Smooth muscle cell of trachea (primary cell): ENCODE results near the gene TMC4. TPM values are rescaled to one million over a fixed set of nuclear protein-coding genes. Genes with fewer than 3 reads are reported as not detected.

Experiments
- total RNA-seq: library from RNA; depleted of rRNA; stranded (reverse); fragments of >200 nt; gene quantifications from 2 replicates; pipeline ENCODE4 v1.2.1, GENCODE V29; 2014

Gene TMC4, protein sequence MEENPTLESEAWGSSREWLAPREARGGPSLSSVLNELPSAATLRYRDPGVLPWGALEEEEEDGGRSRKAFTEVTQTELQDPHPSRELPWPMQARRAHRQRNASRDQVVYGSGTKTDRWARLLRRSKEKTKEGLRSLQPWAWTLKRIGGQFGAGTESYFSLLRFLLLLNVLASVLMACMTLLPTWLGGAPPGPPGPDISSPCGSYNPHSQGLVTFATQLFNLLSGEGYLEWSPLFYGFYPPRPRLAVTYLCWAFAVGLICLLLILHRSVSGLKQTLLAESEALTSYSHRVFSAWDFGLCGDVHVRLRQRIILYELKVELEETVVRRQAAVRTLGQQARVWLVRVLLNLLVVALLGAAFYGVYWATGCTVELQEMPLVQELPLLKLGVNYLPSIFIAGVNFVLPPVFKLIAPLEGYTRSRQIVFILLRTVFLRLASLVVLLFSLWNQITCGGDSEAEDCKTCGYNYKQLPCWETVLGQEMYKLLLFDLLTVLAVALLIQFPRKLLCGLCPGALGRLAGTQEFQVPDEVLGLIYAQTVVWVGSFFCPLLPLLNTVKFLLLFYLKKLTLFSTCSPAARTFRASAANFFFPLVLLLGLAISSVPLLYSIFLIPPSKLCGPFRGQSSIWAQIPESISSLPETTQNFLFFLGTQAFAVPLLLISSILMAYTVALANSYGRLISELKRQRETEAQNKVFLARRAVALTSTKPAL
- total RNA-seq: 0.58 and 0.83 TPM in 2 replicates

DNA sequence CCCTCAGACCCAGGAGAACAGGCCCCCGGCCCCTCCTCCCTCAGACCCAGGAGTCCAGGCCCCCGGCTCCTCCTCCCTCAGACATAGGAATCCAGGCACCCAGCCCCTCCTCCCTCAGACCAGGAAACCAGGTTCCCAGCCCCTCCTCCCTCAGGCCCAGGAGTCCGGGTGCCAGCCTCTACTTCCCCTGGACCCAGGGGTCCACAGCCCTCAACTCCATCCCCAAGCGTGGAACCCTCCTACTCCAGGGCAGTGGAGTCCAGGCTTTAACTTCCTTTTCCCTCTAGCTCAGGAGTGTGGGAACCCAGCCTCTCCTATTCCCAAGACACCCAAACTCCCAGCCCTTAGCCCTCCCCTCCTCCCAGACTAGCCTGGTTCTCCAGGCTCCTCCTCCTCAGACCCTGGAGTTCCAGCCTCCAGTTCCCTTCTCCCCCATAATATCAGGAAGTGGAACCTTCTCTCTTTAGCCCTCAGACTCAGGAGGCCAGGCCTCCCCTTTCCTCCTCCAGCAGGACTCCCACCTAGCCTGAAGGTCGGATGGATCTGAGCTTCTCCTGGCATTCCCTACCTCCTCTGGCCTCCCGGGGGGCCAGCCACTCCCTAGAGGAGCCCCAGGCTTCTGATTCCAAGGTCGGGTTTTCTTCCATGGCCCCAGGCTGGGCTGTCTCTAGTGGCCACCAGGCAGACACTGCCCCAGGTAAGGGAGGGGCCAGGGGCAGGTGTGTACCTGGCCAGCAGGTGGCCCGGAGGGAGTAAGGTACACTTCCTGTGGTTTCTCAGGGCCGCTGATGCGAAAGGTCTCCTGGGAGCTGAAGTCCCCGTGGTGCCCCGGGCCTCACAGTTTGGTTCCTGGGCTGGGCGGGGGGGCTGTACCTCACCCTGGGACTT, at the start of gene TMC4:
TSS of gene TMC4 (minus strand) at position 690 of the 888 bp plus-strand sequence. CDS start at position 647, 43 bp downstream.

GRCh38 chr19:54191011-54191810, 18.3 kb upstream of the TMC4 start, which contains the start of gene TSEN34:
Gene TSEN34 (plus strand): TSS chr19:54191308. CDS start chr19:54191365, 57 bp downstream.

GRCh38 chr19:54189145-54189734, 16.3 kb upstream of the TMC4 start, which contains the start of gene MBOAT7:
Gene MBOAT7 (minus strand): TSS chr19:54189580. CDS start chr19:54188508, 1,072 bp downstream.

DNA sequence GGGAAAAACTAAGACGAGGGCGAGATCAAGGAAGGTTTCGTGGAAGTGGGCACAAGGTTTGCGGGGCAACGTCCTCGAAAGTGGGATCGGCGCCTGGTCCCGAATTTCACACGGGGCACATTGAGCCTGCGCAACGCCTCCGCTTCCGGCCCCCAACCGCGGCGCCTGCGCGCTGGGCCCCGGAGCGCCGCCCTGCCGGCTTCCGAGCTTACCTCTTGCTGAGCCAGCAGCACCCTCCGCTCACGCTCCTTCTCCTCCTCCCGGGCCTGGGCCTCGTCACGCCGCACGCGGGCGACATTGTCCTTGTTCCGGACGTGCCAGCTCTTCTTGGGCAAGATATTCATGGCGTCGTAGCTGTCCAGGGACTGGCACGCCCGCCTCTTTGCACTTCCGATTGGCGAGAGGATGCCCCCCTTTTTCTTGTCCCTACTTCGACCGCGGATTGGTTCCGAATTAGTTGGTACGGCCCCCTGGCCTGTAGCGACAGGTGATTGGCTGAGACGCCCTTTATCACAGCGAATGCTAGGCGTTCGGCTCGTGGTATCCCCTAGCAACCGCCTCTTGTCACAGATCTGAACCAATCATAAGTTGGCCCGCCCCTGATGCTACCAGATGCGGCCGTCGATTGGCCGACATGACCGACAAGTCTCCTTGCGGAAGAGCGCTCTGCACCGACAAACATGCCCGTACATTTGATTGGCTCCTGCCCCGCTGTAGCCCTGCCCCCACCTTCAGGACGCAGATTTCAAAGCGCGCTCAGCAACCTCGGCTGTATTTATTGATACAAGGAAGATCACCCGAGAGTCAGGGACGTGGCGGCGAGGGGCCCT, 13.4 kb downstream of the TMC4 start, which contains the start of gene LENG1:
TSS of gene LENG1 (minus strand) at position 370 of the 830 bp plus-strand sequence. CDS start at position 344, 26 bp downstream.

DNA sequence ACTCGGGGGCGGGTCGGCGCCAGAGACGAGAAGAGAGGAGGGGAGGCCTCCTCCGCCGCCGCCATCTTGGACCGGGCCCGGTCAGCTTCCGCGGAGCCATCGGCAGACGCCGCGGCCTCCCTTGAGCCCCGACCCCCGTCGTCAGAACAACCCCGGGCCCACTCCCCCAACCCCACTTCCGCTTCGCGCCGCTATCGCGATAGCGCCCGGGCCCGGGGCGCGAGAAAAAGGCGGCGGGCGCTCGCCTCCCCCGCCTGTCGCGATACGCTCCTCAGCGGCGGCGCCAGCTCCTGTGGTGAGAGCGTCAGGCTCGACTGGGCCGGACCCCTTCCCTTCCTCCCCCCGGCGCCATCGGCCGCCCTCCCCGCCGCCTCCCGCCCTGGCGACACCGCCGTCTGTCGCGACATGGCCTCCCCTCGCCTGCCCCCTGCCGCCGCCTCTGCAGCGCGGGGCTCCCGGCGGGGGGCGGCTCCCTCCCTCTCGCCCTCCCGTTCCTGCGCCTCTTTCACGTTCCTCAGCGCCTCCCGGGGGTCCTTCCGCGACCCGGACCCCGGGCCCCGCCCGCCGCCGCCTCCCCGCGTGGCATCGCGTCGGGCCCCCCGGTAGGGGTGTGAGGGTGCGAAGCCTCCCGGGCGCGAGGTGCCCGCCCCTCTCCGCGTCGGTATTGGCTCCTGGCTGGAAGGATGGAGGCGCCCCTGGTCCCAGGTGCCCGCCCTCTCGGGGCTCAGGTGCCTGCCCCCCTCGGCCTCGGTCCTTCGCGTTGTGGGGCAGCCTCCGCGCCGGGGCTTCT, 35.1 kb downstream of the TMC4 start, which contains the start of gene CNOT3:
TSS of gene CNOT3 (plus strand) at position 64 of the 790 bp plus-strand sequence. CDS start 5,217 bp downstream, outside the sequence.

GRCh38 chr19:54115109-54116063, 57.6 kb downstream of the TMC4 start, which contains the start of the genes PRPF31 and TFPT:
Gene PRPF31 (plus strand): TSS chr19:54115754. CDS start chr19:54118279, 2,525 bp downstream.
Gene TFPT (minus strand): TSS chr19:54115657. CDS start chr19:54115269, 388 bp downstream.

Other genes with a start within 250 kb of the TMC4 start
- 0.50 and 0.58 TPM in 2 replicates for gene CACNG8, start 210.2 kb downstream of the TMC4 start, total RNA-seq
- 0.33 TPM in 1 of 2 replicates, not detected in the other for gene CACNG6, start 181.5 kb downstream of the TMC4 start, total RNA-seq
- not detected in 2 replicates for gene VSTM1, start 109.3 kb downstream of the TMC4 start, total RNA-seq
- gene TARM1, start 91.8 kb downstream of the TMC4 start, total RNA-seq: not detected in 2 replicates
- gene OSCAR, start 72.4 kb downstream of the TMC4 start, total RNA-seq: 0.15 and 0.33 TPM in 2 replicates
- gene NDUFA3, start 70.3 kb downstream of the TMC4 start, total RNA-seq: 5.8 and 25.1 TPM in 2 replicates
- 11.7 and 16.4 TPM in 2 replicates for gene TFPT, start 57.5 kb downstream of the TMC4 start, total RNA-seq
- gene PRPF31, start 57.4 kb downstream of the TMC4 start, total RNA-seq: 56.9 and 79.4 TPM in 2 replicates
- gene CNOT3, start 35.4 kb downstream of the TMC4 start, total RNA-seq: 10.1 and 25.9 TPM in 2 replicates
- gene LENG1, start 13.4 kb downstream of the TMC4 start, total RNA-seq: 4.3 and 5.4 TPM in 2 replicates
- 36.8 and 94.6 TPM in 2 replicates for gene MBOAT7, start 16.4 kb upstream of the TMC4 start, total RNA-seq
- gene TSEN34, start 18.1 kb upstream of the TMC4 start, total RNA-seq: 86.1 and 105 TPM in 2 replicates
- 1,744 and 1,790 TPM in 2 replicates for gene RPS9, start 27.7 kb upstream of the TMC4 start, total RNA-seq
- not detected in 2 replicates for gene LILRB3, start 49.8 kb upstream of the TMC4 start, total RNA-seq
- not detected in 2 replicates for gene LILRA6, start 69.6 kb upstream of the TMC4 start, total RNA-seq
- under 0.01 TPM in 1 of 2 replicates, not detected in the other for gene LILRB5, start 84.1 kb upstream of the TMC4 start, total RNA-seq
- not detected in 2 replicates for gene LILRB2, start 108.0 kb upstream of the TMC4 start, total RNA-seq
- gene LILRA5, start 140.0 kb upstream of the TMC4 start, total RNA-seq: not detected in 2 replicates
- gene LILRA4, start 166.0 kb upstream of the TMC4 start, total RNA-seq: not detected in 2 replicates
- not detected in 2 replicates for gene LAIR1, start 191.8 kb upstream of the TMC4 start, total RNA-seq
- not detected in 2 replicates for gene TTYH1, start 242.3 kb upstream of the TMC4 start, total RNA-seq